Smooth muscle cell (in vitro differentiated cells): ENCODE results near the gene XPO6. TPM values are rescaled to one million over a fixed set of nuclear protein-coding genes. Genes with fewer than 3 reads are reported as not detected.

Experiments
- DNase-seq: peaks from one replicate; lab custom pipeline; 2025; ENCODE audit not compliant: unreplicated experiment; lab: John Stamatoyannopoulos, UW
- H2AFZ ChIP-seq: fragments of 200-600 bp; sonication (generic); 2 replicates; pipeline ENCODE4 v1.6.0; 2016; ENCODE audit warnings: antibody characterized with exemption, low read depth, mild to moderate bottlenecking
- H3F3A ChIP-seq: fragments of 200-600 bp; sonication (generic); 2 replicates; pipeline ENCODE4 v1.6.0; 2017; ENCODE audit warnings: antibody characterized with exemption, low read depth
- H3K27ac ChIP-seq: fragments of 200-600 bp; sonication (generic); 2 replicates; pipeline ENCODE4 v1.5.1; 2016; ENCODE audit warnings: low read depth, mild to moderate bottlenecking
- H3K27me3 ChIP-seq: fragments of 200-600 bp; sonication (generic); 2 replicates; pipeline ENCODE4 v1.6.1; 2016; ENCODE audit warnings: low read depth, mild to moderate bottlenecking
- H3K36me3 ChIP-seq: fragments of 200-600 bp; sonication (generic); 2 replicates; pipeline ENCODE4 v1.5.1; 2016; ENCODE audit warnings: low read depth
- H3K4me1 ChIP-seq: fragments of 200-600 bp; sonication (generic); 2 replicates; pipeline ENCODE4 v1.5.1; 2016; ENCODE audit warnings: low read depth
- H3K4me2 ChIP-seq: fragments of 200-600 bp; sonication (generic); 2 replicates; pipeline ENCODE4 v1.6.0; 2016; ENCODE audit warnings: mild to moderate bottlenecking
- H3K4me3 ChIP-seq: fragments of 200-600 bp; sonication (generic); 2 replicates; pipeline ENCODE4 v1.5.1; 2016; ENCODE audit warnings: mild to moderate bottlenecking
- H3K79me2 ChIP-seq: fragments of 200-600 bp; sonication (generic); 2 replicates; pipeline ENCODE4 v1.6.0; 2016; ENCODE audit warnings: low read depth, mild to moderate bottlenecking
- H3K9ac ChIP-seq: fragments of 200-600 bp; sonication (generic); 2 replicates; pipeline ENCODE4 v1.6.0; 2016; ENCODE audit warnings: low read depth
- H3K9me3 ChIP-seq: fragments of 200-600 bp; sonication (generic); replicated peaks from 2 replicates; pipeline ENCODE4 v1.5.1; 2016; ENCODE audit warnings: low read depth
- H4K20me1 ChIP-seq: fragments of 200-600 bp; sonication (generic); 2 replicates; pipeline ENCODE4 v1.6.0; 2016; ENCODE audit warnings: low read depth
- CTCF ChIP-seq: fragments of 200-600 bp; sonication (generic); IDR thresholded peaks from 2 replicates; pipeline ENCODE4 v1.5.1; 2017; ENCODE audit warnings: borderline replicate concordance, mild to moderate bottlenecking, antibody characterized with exemption; ENCODE audit not compliant: insufficient read depth, poor library complexity, severe bottlenecking
- WGBS: methylation state at CpG from one replicate; pipeline ENCODE4 v1.1.7; 2016; ENCODE audit warnings: low lambda C conversion rate; 5-methylcytosine and 5-hydroxymethylcytosine counted together
- polyA plus RNA-seq: library from polyadenylated mRNA; unstranded; fragments of >200 nt; fragmentation: Nextera tagmentation; extraction: Ambion mirVana; gene quantifications from 2 replicates; pipeline ENCODE4 v1.2.1, GENCODE V29; 2016
- total RNA-seq: library from RNA; depleted of rRNA; stranded (reverse); fragments of >200 nt; gene quantifications from 2 replicates; pipeline ENCODE4 v1.2.3, GENCODE V29; 2014

The XPO6 gene
- total and polyA plus RNA-seq, 2 experiments from 2014 or later: 42.1 to 82.1 TPM

- peaks cover 92% of the 10 kb centered on the region for H3K79me2 ChIP-seq
- H3K9ac ChIP-seq: no peak overlapping the region
- H3K4me2 ChIP-seq: no peak overlapping the region
- TF ChIP-seq CTCF: no peak
- H2AFZ ChIP-seq: no peak overlapping the region
- WGBS: 75% methylated on average over 3 of the region's 3 CpGs
- peaks cover 100% of the 10 kb centered on the region for H4K20me1 ChIP-seq
- peaks cover 4% of the 10 kb centered on the region for H3K4me1 ChIP-seq
- peak overlapping the region; percentile 27 for H3K27ac ChIP-seq
- H3K9me3 ChIP-seq: no peaks in the 10 kb centered on the region
- H3K4me3 ChIP-seq: no peak overlapping the region
- DNase-seq: no peak
- H3F3A ChIP-seq: peaks cover 15% of the 10 kb centered on the region
- H3K27me3 ChIP-seq: no peaks in the 10 kb centered on the region
- H3K36me3 ChIP-seq: no peaks in the 10 kb centered on the region
Observed at GRCh38 chr16:28191364-28191960, 20.3 kb downstream of the XPO6 start.

- Histone ChIP-seq H3F3A (no peaks in the 10 kb centered on the region), H3K4me3 (no peak overlapping the region), H3K27ac (no peak overlapping the region), H3K9me3 (no peaks in the 10 kb centered on the region), H2AFZ (no peak overlapping the region), H3K79me2 (peaks cover 97% of the 10 kb centered on the region), H4K20me1 (peaks cover 100% of the 10 kb centered on the region), H3K27me3 (no peaks in the 10 kb centered on the region), H3K36me3 (no peaks in the 10 kb centered on the region), H3K4me2 (no peak overlapping the region), H3K9ac (no peak overlapping the region), H3K4me1 (peaks cover 2% of the 10 kb centered on the region)
- TF ChIP-seq CTCF: no peak
- no peak for DNase-seq
- 83% methylated on average over 3 of the region's 3 CpGs for WGBS
Observed at GRCh38 chr16:28189245-28189644, 22.5 kb downstream of the XPO6 start.

- no peak overlapping the region for H3K9ac ChIP-seq
- no peaks in the 10 kb centered on the region for H3K36me3 ChIP-seq
- no peaks in the 10 kb centered on the region for H3K9me3 ChIP-seq
- H3K4me3 ChIP-seq: no peak overlapping the region
- no peak for TF ChIP-seq CTCF
- no peak for DNase-seq
- H3K79me2 ChIP-seq: peaks cover 100% of the 10 kb centered on the region
- no peak overlapping the region for H2AFZ ChIP-seq
- H3F3A ChIP-seq: peaks cover 4% of the 10 kb centered on the region
- H3K27me3 ChIP-seq: no peaks in the 10 kb centered on the region
- H3K4me2 ChIP-seq: peak overlapping the region; percentile 5
- H3K4me1 ChIP-seq: no peaks in the 10 kb centered on the region
- H4K20me1 ChIP-seq: peaks cover 100% of the 10 kb centered on the region
- 64% methylated on average over 6 of the region's 6 CpGs for WGBS
- H3K27ac ChIP-seq: no peak overlapping the region
Observed at GRCh38 chr16:28188085-28188916, 23.5 kb downstream of the XPO6 start.
